ENCODE data around the gene U2AF1L4. TPM values are rescaled to one million over a fixed set of nuclear protein-coding genes. Genes with fewer than 3 reads are reported as not detected.

The U2AF1L4 gene
- total RNA-seq, 2 donors from 2014 or later, result 14.6 to 45.0 TPM

- Histone ChIP-seq H3K9me3 (no peaks in the 10 kb centered on the region), H3K4me1 (replicated peaks) (no peaks in the 10 kb centered on the region), H3K27ac (no peak overlapping the region), H3K4me3 (no peak overlapping the region), H3K27me3 (replicated peaks; ENCODE audit: insufficient read depth) (no peaks in the 10 kb centered on the region), H3K36me3 (no peaks in the 10 kb centered on the region)
- intact Hi-C loops (cut with DNase I), result no loop called here
- no peak for TF ChIP-seq CTCF (IDR thresholded peaks at IDR 0.05)
- no peak for TF ChIP-seq POLR2A (IDR thresholded peaks at IDR 0.05)
- TF ChIP-seq POLR2AphosphoS5 (IDR thresholded peaks at IDR 0.05), result no peak
- WGBS, result 39% methylated on average over 19 of the region's 19 CpGs
- no peak for DNase-seq (ENCODE audit: low spot score)
Observed at GRCh38 chr19:35777086-35777841, 32.0 kb upstream of the U2AF1L4 start.

GRCh38 chr19:35776102-35776788 is 31.0 kb upstream of the U2AF1L4 start:
- Histone ChIP-seq H3K36me3 (no peaks in the 10 kb centered on the region), H3K9me3 (no peaks in the 10 kb centered on the region), H3K27ac (no peak overlapping the region), H3K27me3 (replicated peaks; ENCODE audit: insufficient read depth) (no peaks in the 10 kb centered on the region), H3K4me3 (peak overlapping the region; percentile 68 to 84), H3K4me1 (replicated peaks) (no peaks in the 10 kb centered on the region)
- intact Hi-C loops (cut with DNase I), result no loop called here
- TF ChIP-seq POLR2A (IDR thresholded peaks at IDR 0.05), result no peak
- no peak for TF ChIP-seq CTCF (IDR thresholded peaks at IDR 0.05)
- TF ChIP-seq POLR2AphosphoS5 (IDR thresholded peaks at IDR 0.05), result no peak
- 54% methylated on average over 12 of the region's 13 CpGs for WGBS
- DNase-seq (ENCODE audit: low spot score), result no peak

GRCh38 chr19:35775298-35776101 is 30.3 kb upstream of the U2AF1L4 start, which contains the start of gene ARHGAP33:
Gene ARHGAP33, plus strand, starts transcription at chr19:35775564. Its CDS starts 95 bp downstream, at chr19:35775659.
- H3K9me3 ChIP-seq, result no peaks in the 10 kb centered on the region
- H3K4me1 ChIP-seq (replicated peaks), result no peaks in the 10 kb centered on the region
- TF ChIP-seq CTCF (IDR thresholded peaks at IDR 0.05), result peak in 2 of 4 experiments; percentile 3 to 19
- TF ChIP-seq POLR2AphosphoS5 (IDR thresholded peaks at IDR 0.05), result peak; percentile 72
- TF ChIP-seq POLR2A (IDR thresholded peaks at IDR 0.05), result no peak
- H3K27ac ChIP-seq, result peak within 1 kb of the TSS in 1 of 2 donors; percentile 39
- DNase-seq (ENCODE audit: low spot score), result peak; percentile 98
- intact Hi-C loops (cut with DNase I), result no loop called here
- no peaks in the 10 kb centered on the region for H3K36me3 ChIP-seq
- WGBS, result under 1% methylated on average over 53 of the region's 82 CpGs
- H3K4me3 ChIP-seq, result peak within 1 kb of the TSS; percentile 68 to 84
- no peaks in the 10 kb centered on the region for H3K27me3 ChIP-seq (replicated peaks; ENCODE audit: insufficient read depth)

GRCh38 chr19:35775046-35775297 is 29.8 kb upstream of the U2AF1L4 start:
- Histone ChIP-seq H3K9me3 (no peaks in the 10 kb centered on the region), H3K27me3 (replicated peaks; ENCODE audit: insufficient read depth) (no peaks in the 10 kb centered on the region), H3K27ac (no peak overlapping the region), H3K4me3 (peak overlapping the region; percentile 68 to 84), H3K4me1 (replicated peaks) (no peaks in the 10 kb centered on the region), H3K36me3 (no peaks in the 10 kb centered on the region)
- WGBS, result 39% methylated on average over 9 of the region's 9 CpGs
- intact Hi-C loops (cut with DNase I), result no loop called here
- TF ChIP-seq CTCF (IDR thresholded peaks at IDR 0.05) (no peak), POLR2A (IDR thresholded peaks at IDR 0.05) (no peak), POLR2AphosphoS5 (IDR thresholded peaks at IDR 0.05) (no peak)
- DNase-seq (ENCODE audit: low spot score), result no peak
